GM21576 (cell line): Measurements from ENCODE around the gene HDAC8.
"Not testable (repeated sequence)": the region's sequence is repeated elsewhere in the genome, so short reads cannot be mapped to it uniquely, and the experiment has no call there.

Source experiments
- ATAC-seq: cut with Tn5 transposase; IDR thresholded peaks from one replicate; pipeline ENCODE4 v1.9.1; 2021; ENCODE audit warnings: mild to moderate bottlenecking, moderate library complexity; ENCODE audit not compliant: unreplicated experiment

The HDAC8 gene

GRCh38 chrX:72461766-72462165 lies 110.9 kb downstream of the HDAC8 start:
- ATAC-seq, result no peak

- no peak for ATAC-seq
These were observed 111.4 kb downstream of the HDAC8 start for GRCh38 chrX:72461288-72461687.

GRCh38 chrX:72460715-72461114 lies 111.9 kb downstream of the HDAC8 start:
- no peak for ATAC-seq

GRCh38 chrX:72449034-72449433 lies 123.6 kb downstream of the HDAC8 start:
- not testable (repeated sequence) for ATAC-seq

- ATAC-seq, result not testable (repeated sequence)
These were observed 131.9 kb downstream of the HDAC8 start for GRCh38 chrX:72440764-72441163.

GRCh38 chrX:72436010-72436409 lies 136.6 kb downstream of the HDAC8 start:
- ATAC-seq, result no peak

- ATAC-seq, result no peak
These were observed 142.2 kb downstream of the HDAC8 start for GRCh38 chrX:72430405-72430968.

- no peak for ATAC-seq
These were observed 150.8 kb downstream of the HDAC8 start for GRCh38 chrX:72421797-72422196.

GRCh38 chrX:72409993-72410392 lies 162.7 kb downstream of the HDAC8 start:
- ATAC-seq, result no peak

GRCh38 chrX:72408885-72409284 lies 163.8 kb downstream of the HDAC8 start:
- ATAC-seq, result no peak

GRCh38 chrX:72405136-72405535 lies 167.5 kb downstream of the HDAC8 start:
- not testable (repeated sequence) for ATAC-seq

- ATAC-seq, result no peak
These were observed 170.0 kb downstream of the HDAC8 start for GRCh38 chrX:72402614-72403013.

GRCh38 chrX:72399816-72400215 lies 172.8 kb downstream of the HDAC8 start:
- no peak for ATAC-seq

GRCh38 chrX:72396117-72396516 lies 176.5 kb downstream of the HDAC8 start:
- ATAC-seq, result no peak

GRCh38 chrX:72395237-72395636 lies 177.4 kb downstream of the HDAC8 start:
- no peak for ATAC-seq

GRCh38 chrX:72394518-72395170 lies 178.0 kb downstream of the HDAC8 start:
- no peak for ATAC-seq

GRCh38 chrX:72393836-72394517 lies 178.7 kb downstream of the HDAC8 start:
- no peak for ATAC-seq

- ATAC-seq, result no peak
These were observed 179.5 kb downstream of the HDAC8 start for GRCh38 chrX:72392816-72393800.

GRCh38 chrX:72392042-72392441 lies 180.6 kb downstream of the HDAC8 start:
- ATAC-seq, result no peak

GRCh38 chrX:72387247-72387646 lies 185.4 kb downstream of the HDAC8 start:
- ATAC-seq, result no peak

- ATAC-seq, result no peak
These were observed 190.4 kb downstream of the HDAC8 start for GRCh38 chrX:72382202-72382595.
